ENCODE measurements around the gene ARG1.

Gene ARG1

GRCh38 chr6:131558922-131559321 lies 14.1 kb upstream of the ARG1 start:
- H3K4me1 ChIP-seq: no peaks in the 10 kb centered on the region
- H3K4me3 ChIP-seq: no peak overlapping the region
- no peaks in the 10 kb centered on the region for H3K36me3 ChIP-seq (replicated peaks)
- no peaks in the 10 kb centered on the region for H3K27me3 ChIP-seq (ENCODE audit: low read depth)
- in situ Hi-C loops (cut with MboI; ENCODE audit: low sequenced_read_pairs): no loop called here
- DNase-seq (ENCODE audit: low spot score in 2 of 2): no peak
- H3K9me3 ChIP-seq: no peaks in the 10 kb centered on the region

GRCh38 chr6:131561925-131562707 lies 10.9 kb upstream of the ARG1 start:
- H3K36me3 ChIP-seq (replicated peaks): no peaks in the 10 kb centered on the region
- H3K9me3 ChIP-seq: no peaks in the 10 kb centered on the region
- no peaks in the 10 kb centered on the region for H3K4me1 ChIP-seq
- no peaks in the 10 kb centered on the region for H3K27me3 ChIP-seq (ENCODE audit: low read depth)
- in situ Hi-C loops (cut with MboI; ENCODE audit: low sequenced_read_pairs): no loop called here
- DNase-seq (ENCODE audit: low spot score in 2 of 2): no peak
- H3K4me3 ChIP-seq: no peak overlapping the region

DNA sequence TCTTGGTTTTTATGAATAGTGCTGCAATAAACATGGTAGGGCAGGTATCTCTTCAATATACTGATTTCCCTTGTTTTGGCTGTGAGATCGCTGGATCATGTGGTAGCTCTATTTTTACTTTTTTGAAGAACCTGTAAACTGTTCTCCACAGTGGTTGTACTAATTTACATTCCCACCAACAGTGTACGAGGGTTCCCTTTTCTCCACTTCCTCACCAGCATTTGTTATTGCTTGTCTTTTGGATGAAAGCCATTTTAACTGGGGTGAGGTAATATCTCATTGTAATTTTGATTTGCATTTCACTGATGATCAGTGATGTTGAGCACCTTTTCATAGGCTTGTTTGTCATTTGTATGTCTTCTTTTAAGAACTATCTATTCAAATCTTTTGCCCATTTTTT lies 8.0 kb upstream of the ARG1 start:
- no peak for DNase-seq (ENCODE audit: low spot score in 2 of 2)
- Histone ChIP-seq H3K4me3 (no peak overlapping the region), H3K4me1 (no peaks in the 10 kb centered on the region), H3K9me3 (no peaks in the 10 kb centered on the region), H3K36me3 (replicated peaks) (no peaks in the 10 kb centered on the region), H3K27me3 (ENCODE audit: low read depth) (no peaks in the 10 kb centered on the region)
- in situ Hi-C loops (cut with MboI; ENCODE audit: low sequenced_read_pairs): no loop called here

DNA sequence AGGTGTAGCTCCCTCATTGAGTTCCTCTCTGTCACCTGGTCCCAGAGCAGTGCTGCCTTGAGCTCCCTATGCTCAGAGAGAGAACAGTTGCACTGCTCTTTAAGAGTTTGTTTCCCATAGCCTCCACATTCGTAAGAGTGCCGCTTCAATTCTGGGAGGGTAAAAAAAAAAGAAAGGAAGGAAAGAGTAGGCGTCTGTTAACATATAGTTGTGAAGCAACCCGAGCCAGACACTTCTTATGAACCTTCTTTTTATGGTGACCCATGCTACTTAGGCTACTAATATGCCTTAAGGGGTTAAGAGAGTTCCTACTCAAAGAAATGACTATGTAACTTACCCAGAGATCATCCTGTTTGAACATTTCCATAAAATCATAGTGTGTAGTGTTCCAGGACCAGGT lies 4.3 kb upstream of the ARG1 start:
- Histone ChIP-seq H3K4me1 (no peaks in the 10 kb centered on the region), H3K36me3 (replicated peaks) (no peaks in the 10 kb centered on the region), H3K4me3 (no peak overlapping the region), H3K9me3 (no peaks in the 10 kb centered on the region), H3K27me3 (ENCODE audit: low read depth) (no peaks in the 10 kb centered on the region)
- DNase-seq (ENCODE audit: low spot score in 2 of 2): no peak
- in situ Hi-C loops (cut with MboI; ENCODE audit: low sequenced_read_pairs): no loop called here

DNA sequence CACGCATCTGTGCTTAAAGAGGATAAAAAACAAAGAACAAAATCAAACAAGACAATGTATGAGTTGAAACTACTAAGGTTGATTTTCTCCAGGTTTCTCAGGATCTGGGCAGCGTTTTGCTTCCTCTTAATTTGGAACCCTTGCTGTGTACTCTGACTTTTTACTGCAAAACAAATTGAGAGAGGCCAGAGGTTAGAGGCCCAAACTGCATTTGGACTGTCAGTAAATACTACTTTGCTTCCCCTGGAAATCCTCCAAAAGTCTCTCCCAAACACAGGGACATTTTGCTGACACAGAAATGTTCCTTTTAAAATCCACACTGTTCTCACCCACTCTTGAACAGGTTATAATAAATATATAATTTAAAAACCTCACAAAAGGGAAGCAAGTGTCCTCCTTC lies 1.1 kb downstream of the ARG1 start:
- in situ Hi-C loops (cut with MboI; ENCODE audit: low sequenced_read_pairs): no loop called here
- H3K27me3 ChIP-seq (ENCODE audit: low read depth): no peaks in the 10 kb centered on the region

DNA sequence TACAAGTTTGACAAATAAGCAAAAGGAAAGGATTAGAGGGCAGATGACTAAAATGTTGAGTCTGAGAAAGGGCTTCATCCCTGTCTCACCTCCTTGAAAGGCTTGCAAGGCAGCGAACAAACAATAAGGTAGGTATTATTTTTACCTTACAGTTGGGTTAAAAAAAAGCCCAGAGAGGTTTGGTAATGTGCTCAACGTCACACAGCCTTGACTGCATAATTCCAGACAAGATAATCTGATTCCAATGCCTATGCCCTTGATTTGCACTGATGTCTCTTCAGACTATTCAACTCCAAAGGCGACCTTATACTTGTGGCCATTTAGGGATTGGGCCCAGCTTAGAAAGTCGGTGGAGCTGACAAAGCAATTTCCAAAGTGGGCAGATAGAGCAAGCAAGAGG lies 1.7 kb downstream of the ARG1 start:
- Histone ChIP-seq H3K4me1 (no peaks in the 10 kb centered on the region), H3K27me3 (ENCODE audit: low read depth) (no peaks in the 10 kb centered on the region), H3K9me3 (no peaks in the 10 kb centered on the region), H3K4me3 (no peak overlapping the region), H3K36me3 (replicated peaks) (no peaks in the 10 kb centered on the region)
- no peak for DNase-seq (ENCODE audit: low spot score in 2 of 2)
- in situ Hi-C loops (cut with MboI; ENCODE audit: low sequenced_read_pairs): no loop called here

More for the DNA sequence above, 1.1 kb downstream of the ARG1 start:
- DNase-seq (ENCODE audit: low spot score in 2 of 2): no peak
- H3K4me3 ChIP-seq: no peak overlapping the region
- no peaks in the 10 kb centered on the region for H3K36me3 ChIP-seq (replicated peaks)
- no peaks in the 10 kb centered on the region for H3K9me3 ChIP-seq
- no peaks in the 10 kb centered on the region for H3K4me1 ChIP-seq

DNA sequence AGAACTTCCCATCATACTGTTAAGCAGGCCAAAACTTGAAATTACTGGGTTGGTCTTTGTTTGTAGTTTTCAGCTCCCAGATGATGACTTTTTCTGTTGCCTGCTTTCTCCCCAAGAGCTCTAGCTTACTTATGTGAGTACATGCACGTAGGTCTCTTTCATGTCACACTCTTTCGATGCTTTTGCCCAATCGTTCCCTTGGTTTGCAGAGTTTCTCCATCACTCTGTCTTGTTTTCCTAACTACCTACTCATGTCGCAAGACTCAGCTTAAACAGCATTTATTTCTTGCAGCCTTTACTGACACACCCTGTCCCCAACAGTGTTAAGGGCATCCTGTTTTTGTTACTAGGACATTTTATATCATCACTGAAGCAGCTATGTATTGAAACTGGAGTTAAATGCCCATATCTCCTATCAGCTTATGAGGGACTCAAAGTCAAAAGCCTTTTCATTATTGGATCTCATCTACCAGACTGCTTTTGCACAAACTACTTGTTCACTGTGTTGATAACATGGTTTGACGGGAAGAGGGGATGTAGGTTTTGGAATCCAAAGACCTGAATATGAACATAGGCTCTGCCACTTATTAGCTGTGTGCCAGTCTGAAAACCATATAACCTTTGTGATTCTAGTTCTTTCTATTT lies 2.9 kb downstream of the ARG1 start:
- no peak overlapping the region for H3K4me3 ChIP-seq
- no peaks in the 10 kb centered on the region for H3K4me1 ChIP-seq
- in situ Hi-C loops (cut with MboI; ENCODE audit: low sequenced_read_pairs): no loop called here
- no peaks in the 10 kb centered on the region for H3K36me3 ChIP-seq (replicated peaks)
- no peaks in the 10 kb centered on the region for H3K27me3 ChIP-seq (ENCODE audit: low read depth)
- DNase-seq (ENCODE audit: low spot score in 2 of 2): no peak
- no peaks in the 10 kb centered on the region for H3K9me3 ChIP-seq

DNA sequence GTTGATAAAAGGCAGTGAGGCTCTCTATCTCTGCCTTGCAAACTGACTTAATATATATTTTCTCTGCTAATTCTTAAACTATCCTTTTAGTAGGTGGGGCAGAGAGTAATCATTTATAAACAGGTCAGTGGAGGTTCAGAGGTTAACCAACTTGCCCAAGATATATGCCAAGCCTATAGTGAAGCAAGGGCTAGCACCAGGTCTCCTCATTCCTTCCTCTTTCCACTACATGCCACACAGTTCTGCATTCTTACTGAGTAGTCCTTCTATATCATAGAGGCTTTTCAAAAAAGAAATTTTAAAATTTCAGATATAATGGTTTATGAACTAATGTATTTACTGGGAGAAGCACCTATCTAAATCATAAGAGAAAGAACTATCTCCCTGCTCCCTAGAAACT lies 8.5 kb downstream of the ARG1 start:
- H3K36me3 ChIP-seq (replicated peaks): peaks cover 2% of the 10 kb centered on the region
- DNase-seq (ENCODE audit: low spot score in 2 of 2): no peak
- H3K9me3 ChIP-seq: no peaks in the 10 kb centered on the region
- in situ Hi-C loops (cut with MboI; ENCODE audit: low sequenced_read_pairs): no loop called here
- H3K27me3 ChIP-seq (ENCODE audit: low read depth): no peaks in the 10 kb centered on the region
- H3K4me1 ChIP-seq: no peaks in the 10 kb centered on the region
- H3K4me3 ChIP-seq: no peak overlapping the region

DNA sequence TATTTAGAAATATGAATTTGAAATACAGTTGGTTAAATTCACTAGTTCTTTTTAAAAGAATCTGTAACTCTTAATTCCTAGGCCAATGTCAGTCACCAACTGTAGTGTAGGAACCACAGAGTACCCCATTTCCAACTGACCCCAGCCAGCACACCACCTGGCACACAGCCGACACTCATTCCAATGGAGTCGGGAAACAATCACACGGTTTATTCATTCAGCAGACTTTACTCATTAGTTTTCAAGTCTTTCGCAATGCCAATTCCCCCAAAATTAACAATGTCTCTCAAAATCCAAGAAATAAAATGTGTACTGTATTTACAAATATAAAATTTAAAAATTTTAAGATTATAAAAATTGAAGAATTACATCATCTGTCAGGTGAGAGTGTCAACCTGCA lies 13.5 kb downstream of the ARG1 start:
- H3K4me1 ChIP-seq: no peaks in the 10 kb centered on the region
- no peaks in the 10 kb centered on the region for H3K27me3 ChIP-seq (ENCODE audit: low read depth)
- no peak for DNase-seq (ENCODE audit: low spot score in 2 of 2)
- in situ Hi-C loops (cut with MboI; ENCODE audit: low sequenced_read_pairs): no loop called here
- no peak overlapping the region for H3K4me3 ChIP-seq
- peaks cover 29% of the 10 kb centered on the region for H3K36me3 ChIP-seq (replicated peaks)
- no peaks in the 10 kb centered on the region for H3K9me3 ChIP-seq

DNA sequence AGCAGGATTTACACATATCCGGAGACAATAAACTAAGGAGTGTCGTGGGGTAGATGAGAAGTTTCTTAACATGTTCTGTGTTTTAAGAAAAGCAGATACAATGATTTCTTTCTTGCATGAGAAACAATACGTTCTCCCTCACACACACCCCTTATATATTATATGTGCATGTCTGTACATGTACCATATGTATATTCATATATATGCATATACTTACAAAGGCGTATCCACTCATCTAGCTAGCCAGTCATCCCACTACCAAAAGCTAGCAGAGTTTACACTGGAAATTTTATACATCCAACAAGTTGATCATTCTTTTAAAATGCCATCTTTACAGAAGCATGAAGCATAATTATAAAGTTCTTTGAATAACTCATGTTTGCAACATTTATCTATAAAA lies 14.9 kb downstream of the ARG1 start:
- Histone ChIP-seq H3K4me3 (no peak overlapping the region), H3K9me3 (no peaks in the 10 kb centered on the region), H3K4me1 (no peaks in the 10 kb centered on the region), H3K27me3 (ENCODE audit: low read depth) (no peaks in the 10 kb centered on the region), H3K36me3 (replicated peaks) (peaks cover 34% of the 10 kb centered on the region)
- in situ Hi-C loops (cut with MboI; ENCODE audit: low sequenced_read_pairs): no loop called here
- DNase-seq (ENCODE audit: low spot score in 2 of 2): no peak

DNA sequence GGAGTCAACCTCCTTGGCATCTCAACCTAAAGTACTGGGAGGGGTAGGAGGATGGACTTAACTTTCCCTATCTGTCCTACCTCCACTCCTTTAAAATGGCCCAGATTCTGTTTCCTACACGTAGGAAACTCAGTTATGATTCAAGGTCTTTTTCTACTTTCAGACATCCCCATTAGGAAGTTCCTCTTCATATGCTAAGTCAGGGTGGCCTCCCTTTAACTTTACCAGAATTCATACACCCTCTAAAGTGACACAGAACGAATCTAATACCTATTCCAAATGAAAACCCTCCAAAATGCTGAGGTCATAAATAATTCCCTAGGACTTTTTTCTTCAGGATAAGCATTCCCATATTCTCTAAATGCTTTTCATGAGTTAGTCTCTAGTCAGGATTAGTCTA lies 15.6 kb downstream of the ARG1 start:
- H3K9me3 ChIP-seq: no peaks in the 10 kb centered on the region
- H3K4me3 ChIP-seq: no peak overlapping the region
- no peaks in the 10 kb centered on the region for H3K4me1 ChIP-seq
- no peak for DNase-seq (ENCODE audit: low spot score in 2 of 2)
- peaks cover 34% of the 10 kb centered on the region for H3K36me3 ChIP-seq (replicated peaks)
- in situ Hi-C loops (cut with MboI; ENCODE audit: low sequenced_read_pairs): no loop called here
- H3K27me3 ChIP-seq (ENCODE audit: low read depth): no peaks in the 10 kb centered on the region

GRCh38 chr6:131592935-131593334 lies 19.9 kb downstream of the ARG1 start:
- H3K4me3 ChIP-seq: no peak overlapping the region
- H3K27me3 ChIP-seq (ENCODE audit: low read depth): no peaks in the 10 kb centered on the region
- no peaks in the 10 kb centered on the region for H3K4me1 ChIP-seq
- in situ Hi-C loops (cut with MboI; ENCODE audit: low sequenced_read_pairs): no loop called here
- no peaks in the 10 kb centered on the region for H3K9me3 ChIP-seq
- peaks cover 30% of the 10 kb centered on the region for H3K36me3 ChIP-seq (replicated peaks)
- DNase-seq (ENCODE audit: low spot score in 2 of 2): no peak

DNA sequence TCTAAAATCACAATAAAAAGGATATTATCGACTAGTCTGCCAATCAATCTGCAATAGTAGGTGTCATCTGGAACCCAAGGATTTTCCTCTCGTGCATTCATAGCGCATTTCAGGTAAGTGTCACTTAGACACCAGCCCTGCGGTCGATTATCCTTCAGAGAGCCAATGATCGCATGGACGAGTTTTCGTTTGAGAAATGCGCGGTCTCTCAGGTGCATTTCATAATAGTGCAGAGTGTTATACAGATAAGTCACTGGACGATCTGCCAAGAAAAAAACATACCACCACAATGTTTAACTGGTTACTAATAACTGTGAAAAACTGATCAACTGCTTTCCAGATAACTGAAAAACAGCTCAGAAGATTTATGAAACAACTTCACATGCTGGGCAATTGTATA lies 21.0 kb downstream of the ARG1 start:
- H3K27me3 ChIP-seq (ENCODE audit: low read depth): no peaks in the 10 kb centered on the region
- DNase-seq (ENCODE audit: low spot score in 2 of 2): no peak
- no peak overlapping the region for H3K4me3 ChIP-seq
- H3K9me3 ChIP-seq: no peaks in the 10 kb centered on the region
- H3K36me3 ChIP-seq (replicated peaks): peaks cover 27% of the 10 kb centered on the region
- no peaks in the 10 kb centered on the region for H3K4me1 ChIP-seq
- in situ Hi-C loops (cut with MboI; ENCODE audit: low sequenced_read_pairs): no loop called here

DNA sequence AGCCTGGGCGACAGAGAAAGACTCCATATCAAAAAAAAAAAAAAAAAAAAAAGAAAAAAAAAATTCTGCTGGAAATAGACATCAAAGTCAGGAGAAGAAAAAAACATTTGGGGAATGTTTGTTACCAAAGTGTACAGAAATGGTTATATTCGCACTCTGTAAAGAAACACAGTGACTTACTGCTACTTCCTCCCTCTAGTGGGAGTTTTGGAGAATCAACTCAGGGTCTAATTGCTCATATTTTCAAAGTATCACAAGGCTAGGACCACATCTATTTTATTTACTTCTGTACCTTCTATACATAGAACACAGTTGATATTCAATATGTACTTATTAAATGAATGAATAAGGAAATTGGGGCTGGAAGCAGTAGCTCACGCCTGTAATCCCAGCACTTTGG lies 24.4 kb downstream of the ARG1 start:
- H3K4me1 ChIP-seq: no peaks in the 10 kb centered on the region
- DNase-seq (ENCODE audit: low spot score in 2 of 2): peak in 1 of 2 experiments; percentile 7
- H3K4me3 ChIP-seq: no peak overlapping the region
- peaks cover 36% of the 10 kb centered on the region for H3K36me3 ChIP-seq (replicated peaks)
- H3K27me3 ChIP-seq (ENCODE audit: low read depth): no peaks in the 10 kb centered on the region
- in situ Hi-C loops (cut with MboI; ENCODE audit: low sequenced_read_pairs): no loop called here
- no peaks in the 10 kb centered on the region for H3K9me3 ChIP-seq

All from HAP-1 (cell line).